GM18505 (cell line): Measurements from ENCODE around the gene DNAAF8.
A peak's percentile ranks its signal among the peaks of the same experiment; 100 is the strongest.

Experiments used
- ATAC-seq: cut with Tn5 transposase; IDR thresholded peaks from one replicate; pipeline ENCODE4 v1.9.1; 2021; ENCODE audit not compliant: unreplicated experiment
- POLR2A ChIP-seq: IDR thresholded peaks from 4 replicates; pipeline ENCODE4 v1.6.1; 2011; ENCODE audit warnings: borderline replicate concordance; ENCODE audit not compliant: insufficient read depth, insufficient read length; ENCODE audit errors: extremely low read depth

DNAAF8 gene

GRCh38 chr16:4692460-4693295 is 41.7 kb upstream of the DNAAF8 start:
- ATAC-seq, result peak; percentile 9
- TF ChIP-seq POLR2A, result no peak

DNA sequence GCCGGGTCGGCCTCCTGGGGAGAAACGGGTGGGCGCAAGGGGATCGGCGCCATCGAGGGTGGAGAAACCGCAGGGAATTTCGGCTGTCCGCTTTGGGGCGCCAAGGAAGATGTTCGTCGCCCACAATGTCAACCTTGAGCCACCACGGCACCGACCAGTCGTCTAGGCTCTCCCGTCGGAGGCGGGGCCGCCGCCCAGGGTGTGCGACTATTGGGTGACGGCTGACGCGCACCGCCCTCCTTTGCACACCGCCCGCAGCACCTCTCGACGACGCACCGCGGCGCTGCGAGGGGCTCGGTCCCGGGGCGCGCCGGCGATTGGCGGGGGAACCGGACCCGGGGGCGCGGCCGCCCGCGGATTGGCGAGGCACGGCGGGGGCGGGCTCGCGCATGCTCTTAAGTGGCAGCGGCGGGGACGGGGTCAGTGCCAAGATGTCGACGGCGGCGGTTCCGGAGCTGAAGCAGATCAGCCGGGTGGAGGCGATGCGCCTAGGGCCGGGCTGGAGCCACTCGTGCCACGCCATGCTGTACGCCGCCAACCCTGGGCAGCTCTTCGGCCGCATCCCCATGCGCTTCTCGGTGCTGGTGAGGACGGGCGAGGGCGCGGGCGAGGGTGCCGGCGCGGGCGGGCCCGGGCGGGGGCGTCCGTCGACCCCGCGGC is 40.9 kb upstream of the DNAAF8 start, which contains the start of gene NUDT16L1:
Gene NUDT16L1, plus strand, starts transcription at position 267 of the 660 bp plus-strand sequence. Its CDS starts 165 bp downstream, at position 432.
- TF ChIP-seq POLR2A, result peak; percentile 88
- peak; percentile 93 for ATAC-seq

GRCh38 chr16:4693956-4694641 is 40.2 kb upstream of the DNAAF8 start:
- peak; percentile 8 for ATAC-seq
- TF ChIP-seq POLR2A, result no peak

GRCh38 chr16:4694642-4695451 is 39.5 kb upstream of the DNAAF8 start:
- no peak for ATAC-seq
- TF ChIP-seq POLR2A, result no peak

- ATAC-seq, result no peak
- no peak for TF ChIP-seq POLR2A
Measured at GRCh38 chr16:4695473-4696171, 38.7 kb upstream of the DNAAF8 start.

GRCh38 chr16:4696172-4696904 is 38.0 kb upstream of the DNAAF8 start:
- no peak for TF ChIP-seq POLR2A
- ATAC-seq, result no peak

DNA sequence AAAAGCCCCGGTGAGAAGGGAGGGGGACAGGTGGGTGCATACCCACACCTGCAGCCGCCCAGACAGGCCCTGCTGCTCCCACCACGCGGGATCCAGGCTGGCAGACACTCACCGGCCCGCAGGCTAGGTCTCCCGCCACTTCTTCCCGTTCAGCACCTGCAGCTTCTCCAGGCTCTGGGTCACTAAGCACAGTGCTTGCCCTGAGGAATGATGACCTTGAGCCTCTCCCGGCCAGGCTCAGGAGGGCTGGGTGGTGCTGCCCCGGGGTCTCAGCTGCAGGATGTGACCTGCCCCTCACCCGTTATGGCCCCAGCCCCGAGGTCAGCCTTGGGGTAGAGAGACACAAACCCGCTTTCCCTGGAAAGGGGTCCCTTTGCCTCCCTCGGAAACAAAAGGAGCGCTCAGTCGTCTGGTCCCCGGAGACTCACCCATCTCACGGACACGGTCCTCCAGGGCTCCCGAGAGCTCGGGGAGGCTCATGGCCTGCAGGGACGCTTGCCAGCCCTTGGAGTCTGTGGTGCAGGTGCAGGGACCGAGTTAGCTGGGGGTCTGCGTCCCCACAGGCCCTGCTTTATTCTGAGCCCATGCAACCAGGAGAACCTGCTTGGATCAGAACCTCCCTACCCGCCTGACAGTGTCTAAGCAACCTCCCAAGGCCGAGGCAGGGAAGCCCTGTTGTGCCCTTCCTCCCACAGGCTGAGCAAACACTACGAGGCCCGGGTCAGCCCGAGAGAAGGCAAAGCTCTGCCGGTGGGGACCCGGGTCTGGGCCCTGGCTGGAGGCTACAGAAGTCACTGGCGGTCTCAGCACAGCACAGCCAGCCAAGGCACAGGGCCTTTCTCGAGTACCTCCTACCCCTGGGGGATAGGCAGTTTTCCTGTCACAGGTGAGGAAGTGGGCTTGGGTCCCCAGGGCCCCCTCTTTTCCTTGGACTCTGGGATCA is 37.2 kb upstream of the DNAAF8 start:
- no peak for ATAC-seq

DNA sequence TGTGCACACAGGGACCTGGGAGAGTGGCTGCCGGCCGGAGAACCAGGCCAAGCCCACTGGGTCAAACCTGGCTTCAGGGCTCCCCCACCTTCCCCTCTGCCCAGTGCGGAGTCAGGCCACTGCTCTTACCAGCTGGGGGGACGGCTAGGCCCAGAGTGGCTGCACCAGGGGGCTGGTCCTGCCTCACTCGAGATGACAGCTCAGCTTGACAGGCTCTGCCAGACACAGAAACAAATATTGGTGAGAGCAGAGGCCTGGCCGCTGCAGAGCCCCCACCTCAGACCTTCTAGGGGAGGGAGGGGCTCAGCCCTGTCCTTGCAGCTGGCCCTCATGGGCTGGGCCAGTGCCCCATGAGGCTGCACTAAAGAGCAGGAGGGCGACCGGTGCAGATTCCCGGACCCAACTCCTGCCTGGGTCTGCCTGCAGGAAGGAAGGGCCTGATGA is 36.5 kb upstream of the DNAAF8 start:
- TF ChIP-seq POLR2A, result no peak
- ATAC-seq, result no peak

More for the DNA sequence above, 37.2 kb upstream of the DNAAF8 start:
- TF ChIP-seq POLR2A, result no peak

GRCh38 chr16:4698321-4699045 is 35.9 kb upstream of the DNAAF8 start:
- no peak for TF ChIP-seq POLR2A
- ATAC-seq, result no peak

DNA sequence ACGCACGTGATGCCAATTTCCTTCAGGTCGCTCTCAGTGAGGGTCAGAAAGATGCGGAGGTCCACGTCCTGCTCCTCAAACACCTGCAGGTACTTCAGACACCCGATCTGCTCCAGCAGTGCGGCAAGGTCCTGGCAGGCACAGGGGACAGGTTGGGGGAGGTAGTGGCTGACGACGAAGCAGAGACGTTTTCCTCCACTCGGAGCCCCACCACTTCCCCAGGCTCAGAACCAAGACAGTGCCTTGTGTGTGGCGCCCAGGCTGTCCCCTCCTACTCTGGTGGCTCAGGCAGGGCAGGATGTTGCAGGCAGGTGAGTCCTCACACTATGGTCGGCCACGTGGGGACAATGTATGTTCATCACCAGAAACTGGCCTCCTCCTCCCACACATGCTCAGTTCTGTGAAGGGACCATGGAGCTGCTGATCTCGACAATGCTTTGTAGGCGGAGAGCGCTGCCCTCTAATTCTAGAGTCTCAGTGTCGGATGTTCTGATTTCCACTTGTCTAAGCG is 35.2 kb upstream of the DNAAF8 start:
- TF ChIP-seq POLR2A, result no peak
- ATAC-seq, result no peak

- TF ChIP-seq POLR2A, result no peak
- ATAC-seq, result no peak
Measured at GRCh38 chr16:4700380-4700996, 33.8 kb upstream of the DNAAF8 start.
